Measurements from ENCODE around the gene PDIA5.

Gene PDIA5

DNA sequence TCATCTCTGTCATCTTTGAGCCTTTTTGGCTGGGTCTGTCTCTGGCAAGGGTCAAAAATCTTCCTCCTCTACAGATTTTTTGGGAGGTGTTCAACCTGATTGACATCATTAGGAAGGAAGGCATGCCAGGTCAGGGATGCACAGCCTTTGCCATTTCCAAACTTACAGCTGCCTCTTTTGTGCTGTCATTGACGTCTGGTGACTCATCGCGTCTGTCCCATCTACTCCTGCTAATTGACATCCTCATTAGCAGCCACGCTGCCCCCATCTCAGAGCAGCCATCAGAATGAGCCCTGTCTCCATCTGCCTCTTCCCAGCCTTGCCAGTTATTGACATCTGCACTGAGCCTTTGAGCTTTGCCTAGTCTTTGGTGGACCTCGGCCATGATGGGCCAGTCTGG, 53.0 kb downstream of the PDIA5 start:
- no peak for DNase-seq (ENCODE audit: low spot score)

DNA sequence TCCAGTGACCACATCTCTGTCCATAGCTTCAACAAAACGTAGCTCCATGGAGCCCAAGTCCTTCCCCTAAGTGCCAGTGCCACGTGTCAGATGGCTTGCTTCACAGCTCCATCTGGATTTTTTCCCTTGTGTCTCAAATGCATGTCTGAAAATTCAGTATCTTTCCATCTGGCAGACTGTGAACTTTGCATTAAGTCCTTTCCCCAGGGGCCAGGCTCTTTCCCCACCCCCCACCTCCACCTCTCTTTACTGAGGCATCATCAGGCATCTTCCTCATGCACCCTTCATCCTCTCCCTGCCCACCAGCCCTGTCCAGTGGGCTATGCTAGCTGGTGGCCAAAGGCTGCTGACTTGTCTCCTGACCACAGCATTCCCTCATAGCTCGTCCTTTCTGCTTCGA, 53.7 kb downstream of the PDIA5 start:
- no peak for DNase-seq (ENCODE audit: low spot score)

DNA sequence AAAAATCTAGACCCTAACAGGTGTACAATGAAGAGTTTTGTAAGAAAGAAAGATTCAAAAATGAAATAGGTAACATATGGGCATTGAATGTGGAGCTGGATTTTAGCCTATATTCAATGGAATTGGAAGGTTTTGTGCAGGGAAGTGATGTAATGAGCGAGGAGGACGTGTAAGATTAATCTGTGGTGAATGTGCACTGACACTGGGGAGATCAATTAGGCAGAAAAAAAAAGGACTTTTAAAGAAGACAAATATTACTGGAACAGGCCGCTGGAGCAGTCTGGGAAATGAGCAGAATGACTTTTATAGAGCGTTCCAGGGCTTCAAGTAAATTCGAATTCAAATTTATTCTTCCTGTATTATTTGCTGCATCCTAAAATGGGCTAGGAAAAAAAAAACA, 55.2 kb downstream of the PDIA5 start:
- DNase-seq (ENCODE audit: low spot score) = no peak

DNA sequence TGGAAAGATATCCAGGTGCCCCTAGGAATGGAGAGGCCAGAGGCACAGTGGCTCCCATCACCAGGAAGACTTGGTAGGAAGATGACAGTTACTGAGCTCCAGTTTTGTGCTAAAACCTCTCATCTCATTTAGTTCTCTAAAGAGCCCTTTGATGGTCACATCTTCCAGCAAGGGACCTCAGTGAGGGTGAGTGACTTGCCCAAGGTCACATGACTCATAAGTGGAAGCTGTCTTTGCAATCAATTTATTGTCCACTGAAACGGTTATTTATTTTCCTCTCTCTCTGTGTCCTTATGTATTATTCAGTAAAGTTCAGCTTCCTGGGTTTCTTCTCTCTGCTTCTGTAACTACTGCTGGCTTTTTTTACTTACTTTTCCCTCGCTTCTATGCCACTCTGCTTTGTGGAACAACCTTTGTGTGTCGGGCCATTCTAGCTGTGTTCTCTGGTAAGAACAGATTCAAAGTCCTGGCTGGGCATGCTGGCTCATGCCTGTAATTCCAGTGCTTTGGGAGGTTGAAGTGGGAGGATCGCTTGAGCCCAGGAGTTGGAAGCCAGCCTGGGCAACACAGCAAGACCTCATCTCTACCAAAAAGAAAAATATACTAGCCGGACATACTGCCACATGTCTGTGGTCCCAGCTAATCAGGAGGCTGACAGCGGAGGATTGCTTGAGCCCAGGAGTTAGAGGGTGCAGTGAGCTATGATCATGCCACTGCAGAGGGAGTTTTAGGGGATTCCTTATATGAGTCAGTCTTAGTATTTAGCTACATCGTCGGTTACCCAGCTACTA, 55.9 kb downstream of the PDIA5 start:
- no peak for DNase-seq (ENCODE audit: low spot score)

GRCh38 chr3:123123716-123124616, 57.1 kb downstream of the PDIA5 start:
- DNase-seq (ENCODE audit: low spot score) = no peak

GRCh38 chr3:123124971-123125370, 58.1 kb downstream of the PDIA5 start:
- no peak for DNase-seq (ENCODE audit: low spot score)

- DNase-seq (ENCODE audit: low spot score) = no peak
These were observed 59.2 kb downstream of the PDIA5 start for GRCh38 chr3:123126031-123126430.

- no peak for DNase-seq (ENCODE audit: low spot score)
These were observed 59.8 kb downstream of the PDIA5 start for GRCh38 chr3:123126653-123127052.

DNA sequence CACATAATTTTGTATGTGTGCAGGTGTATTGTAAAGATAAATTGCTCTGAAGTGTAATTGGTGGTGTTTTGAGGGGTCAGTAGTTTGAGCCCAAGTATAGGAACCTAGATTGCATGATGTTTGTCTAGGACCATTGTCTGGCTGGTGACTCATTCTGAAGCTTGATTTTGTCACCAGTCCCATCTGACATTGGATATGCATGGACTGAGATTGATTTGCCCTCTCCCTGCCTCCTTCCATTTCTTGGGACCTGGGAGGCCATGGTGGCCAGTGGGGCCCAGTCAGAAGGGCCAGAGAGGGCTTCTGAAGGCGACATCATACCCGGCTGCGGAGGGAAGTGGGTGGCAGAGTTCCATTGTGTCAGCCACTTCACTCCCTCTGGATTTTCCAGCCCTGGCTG, 62.3 kb downstream of the PDIA5 start:
- DNase-seq (ENCODE audit: low spot score) = no peak

- DNase-seq (ENCODE audit: low spot score) = no peak
These were observed 62.7 kb downstream of the PDIA5 start for GRCh38 chr3:123129532-123129931.

DNA sequence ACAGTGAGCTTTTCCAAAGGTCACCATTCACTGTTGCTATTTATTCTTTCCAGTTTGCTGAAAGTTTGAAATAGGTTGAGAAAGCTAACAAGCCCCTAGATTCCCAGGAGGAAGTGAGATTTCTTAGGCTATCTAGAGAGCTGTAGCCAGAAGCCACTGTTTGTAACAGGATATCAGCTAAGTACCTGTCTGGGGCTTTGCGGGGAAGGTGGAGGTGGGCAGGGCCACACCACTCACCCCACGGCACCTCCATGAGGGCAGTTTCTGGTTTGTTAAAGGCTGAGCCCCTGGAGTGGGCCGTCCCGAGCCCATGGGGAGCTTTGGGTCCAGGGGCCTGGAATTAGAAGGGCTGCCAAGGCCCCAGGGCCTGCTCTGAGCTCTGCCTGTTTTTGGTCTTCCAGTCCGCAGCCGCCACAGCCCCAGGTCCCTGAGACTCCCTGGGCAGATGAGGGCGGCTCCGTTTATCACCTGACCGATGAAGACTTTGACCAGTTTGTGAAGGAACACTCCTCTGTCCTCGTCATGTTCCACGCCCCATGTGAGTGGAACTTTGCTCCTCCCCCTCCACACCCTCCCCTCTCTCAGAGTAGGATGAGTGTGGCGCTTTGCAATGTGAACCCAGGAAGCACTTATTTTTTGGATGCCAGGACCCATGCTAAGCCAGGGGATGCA, 63.4 kb downstream of the PDIA5 start:
- DNase-seq (ENCODE audit: low spot score) = no peak

DNA sequence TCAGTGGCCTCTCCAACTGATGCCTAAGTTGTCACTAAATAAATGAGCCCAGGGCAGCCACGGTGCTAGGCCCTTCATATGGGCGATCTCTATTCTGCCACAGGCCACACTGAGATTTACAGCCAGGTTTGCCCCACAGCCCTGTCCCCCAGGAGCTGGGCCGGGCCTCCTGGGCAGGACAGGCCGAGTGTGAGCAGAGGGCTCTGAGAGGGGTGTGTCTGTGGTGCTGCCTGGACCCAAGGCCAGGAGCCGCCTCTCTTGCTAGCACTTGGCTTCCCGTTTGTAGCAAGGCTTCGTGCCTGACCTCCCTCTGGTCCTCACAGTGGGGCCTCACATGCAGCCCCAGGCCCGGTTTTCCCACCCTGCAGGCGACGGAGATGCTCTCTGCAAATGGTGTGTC, 67.8 kb downstream of the PDIA5 start:
- DNase-seq (ENCODE audit: low spot score) = no peak

DNA sequence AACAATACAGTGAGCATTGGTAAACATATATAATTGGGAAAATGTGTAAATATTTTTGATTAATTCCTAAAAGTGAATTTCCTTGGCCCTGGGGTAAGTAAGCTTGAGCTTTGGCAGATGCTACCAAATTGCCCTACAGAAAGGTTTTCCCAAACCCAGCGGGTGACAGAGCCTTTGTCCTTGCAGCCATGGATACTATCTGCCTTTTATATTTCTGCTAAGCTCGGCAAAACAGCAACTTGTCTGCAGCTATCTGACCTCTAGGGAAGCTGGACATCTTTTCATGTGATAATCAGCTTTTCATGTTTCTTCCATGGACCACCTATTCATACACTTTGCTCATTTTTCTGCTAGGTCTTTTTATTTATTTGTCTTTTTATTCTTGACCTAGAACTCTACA, 70.2 kb downstream of the PDIA5 start:
- no peak for DNase-seq (ENCODE audit: low spot score)

DNA sequence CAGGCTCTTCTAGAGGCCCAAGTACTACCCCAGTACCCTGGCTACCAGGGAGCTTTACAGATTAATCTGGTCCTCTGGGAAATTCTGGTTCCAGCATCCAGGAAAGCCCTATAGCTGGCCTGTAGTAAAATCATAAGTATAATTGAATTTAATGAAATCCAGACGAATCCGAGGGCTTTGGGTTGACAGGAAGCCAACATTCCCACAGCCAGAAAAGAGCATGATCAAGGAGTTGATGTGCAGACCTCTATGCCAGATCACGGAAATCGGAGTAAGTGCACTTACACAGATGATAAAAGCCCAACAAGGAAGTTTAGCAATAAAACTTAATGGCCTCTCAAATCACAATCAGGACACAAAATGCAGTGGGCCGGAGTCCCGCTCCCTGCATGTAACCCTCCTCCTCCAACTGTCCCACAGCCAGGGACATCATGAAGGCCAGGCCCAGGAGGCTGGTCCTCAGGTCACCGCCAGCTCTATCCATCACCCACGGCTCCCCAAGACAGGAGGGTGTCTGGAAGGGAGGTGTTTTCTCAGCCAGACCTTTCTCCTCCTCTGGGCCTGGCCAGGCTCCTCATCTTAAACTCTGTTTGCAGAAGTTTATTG, 72.1 kb downstream of the PDIA5 start:
- DNase-seq (ENCODE audit: low spot score) = no peak

- DNase-seq (ENCODE audit: low spot score) = no peak
These were observed 72.7 kb downstream of the PDIA5 start for GRCh38 chr3:123139522-123139921.

DNA sequence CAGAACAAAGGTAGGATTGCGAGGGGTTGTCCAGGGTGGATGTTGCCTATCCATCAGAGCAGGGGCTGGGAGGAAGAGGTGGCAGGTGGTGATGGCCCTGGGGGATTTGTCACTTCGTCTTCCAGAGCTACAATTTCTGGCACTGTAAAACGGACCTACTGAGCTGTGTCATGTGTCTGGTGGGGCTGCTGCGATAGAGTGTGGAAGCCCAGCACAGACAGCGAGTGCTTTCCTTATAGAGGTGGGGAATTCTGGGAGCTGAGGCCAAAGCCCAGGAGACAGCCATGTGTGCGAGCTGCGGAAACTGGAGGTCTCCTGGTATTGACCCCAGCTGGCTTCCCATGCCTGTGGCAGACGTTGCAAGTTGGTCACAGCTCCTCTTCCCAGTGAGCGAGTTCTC, 73.7 kb downstream of the PDIA5 start:
- DNase-seq (ENCODE audit: low spot score) = no peak

DNA sequence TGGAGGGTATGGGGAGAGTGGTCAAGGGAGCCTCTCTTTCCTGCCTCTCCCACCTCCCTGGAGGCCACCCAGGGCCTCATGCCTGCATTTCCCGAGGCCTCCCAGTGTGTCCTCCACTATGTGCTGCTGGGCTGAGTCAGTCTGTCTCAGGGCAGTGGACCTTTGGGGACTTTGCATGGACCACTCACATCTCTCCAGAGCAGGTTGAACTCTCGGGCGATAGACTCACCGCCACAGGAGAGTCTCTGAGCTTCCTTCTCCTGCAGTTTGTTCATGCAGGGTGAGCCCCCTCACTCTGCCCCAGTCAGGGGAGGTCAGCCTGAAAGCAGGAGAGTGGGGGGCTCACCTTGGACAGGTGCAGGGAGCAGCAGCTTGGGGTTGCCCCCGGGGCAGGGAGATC, 74.5 kb downstream of the PDIA5 start:
- DNase-seq (ENCODE audit: low spot score) = no peak

- DNase-seq (ENCODE audit: low spot score) = no peak
These were observed 77.0 kb downstream of the PDIA5 start for GRCh38 chr3:123143669-123144411.

- DNase-seq (ENCODE audit: low spot score) = no peak
These were observed 81.1 kb downstream of the PDIA5 start for GRCh38 chr3:123147754-123148535.

- no peak for DNase-seq (ENCODE audit: low spot score)
These were observed 81.9 kb downstream of the PDIA5 start for GRCh38 chr3:123148772-123149171.

- DNase-seq (ENCODE audit: low spot score) = no peak
These were observed 82.7 kb downstream of the PDIA5 start for GRCh38 chr3:123149525-123149924.
